GM19395 (cell line): ENCODE results near the gene FAF2.

Experiments used
- ATAC-seq: cut with Tn5 transposase; IDR thresholded peaks from one replicate; pipeline ENCODE4 v1.9.1; 2021; ENCODE audit warnings: mild to moderate bottlenecking, moderate library complexity; ENCODE audit not compliant: unreplicated experiment

Gene FAF2

DNA sequence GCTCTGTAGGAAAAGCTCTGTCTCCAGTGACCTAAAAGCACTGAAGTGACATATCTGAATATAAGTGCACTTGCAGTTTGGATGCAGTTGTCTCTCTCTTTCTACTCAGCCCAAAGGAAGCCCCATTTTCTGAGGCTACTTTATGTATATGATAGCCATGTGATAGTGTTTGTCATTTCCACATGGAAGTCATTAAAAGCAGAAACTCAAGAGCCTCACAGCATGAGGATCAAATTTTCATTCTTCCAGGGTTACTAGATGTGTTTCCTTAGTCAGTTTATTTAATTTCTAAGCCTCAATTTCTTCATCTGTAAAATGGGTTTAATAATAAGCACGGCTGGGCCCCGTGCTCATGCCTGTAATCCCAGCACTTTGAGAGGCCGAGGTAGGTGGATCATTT lies 52.3 kb downstream of the FAF2 start:
- no peak for ATAC-seq

DNA sequence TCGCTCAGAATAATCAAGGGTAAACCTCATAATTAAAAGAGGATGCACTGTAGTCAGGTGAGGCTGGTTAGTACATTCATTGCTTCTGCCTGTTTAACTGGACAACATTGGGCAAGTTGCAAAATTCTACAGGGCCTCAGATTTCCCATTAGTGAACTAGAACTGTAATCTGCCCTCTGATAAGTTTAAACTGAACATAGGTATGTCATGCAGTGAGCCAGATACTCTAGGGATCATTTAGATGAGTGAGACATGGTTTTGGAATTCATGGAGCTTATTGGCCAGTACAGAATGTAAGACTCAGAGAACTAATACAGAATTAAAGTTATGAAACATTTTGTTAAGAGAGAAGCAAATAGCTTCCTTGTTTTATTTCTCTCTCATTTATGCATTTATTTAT lies 53.1 kb downstream of the FAF2 start:
- no peak for ATAC-seq

DNA sequence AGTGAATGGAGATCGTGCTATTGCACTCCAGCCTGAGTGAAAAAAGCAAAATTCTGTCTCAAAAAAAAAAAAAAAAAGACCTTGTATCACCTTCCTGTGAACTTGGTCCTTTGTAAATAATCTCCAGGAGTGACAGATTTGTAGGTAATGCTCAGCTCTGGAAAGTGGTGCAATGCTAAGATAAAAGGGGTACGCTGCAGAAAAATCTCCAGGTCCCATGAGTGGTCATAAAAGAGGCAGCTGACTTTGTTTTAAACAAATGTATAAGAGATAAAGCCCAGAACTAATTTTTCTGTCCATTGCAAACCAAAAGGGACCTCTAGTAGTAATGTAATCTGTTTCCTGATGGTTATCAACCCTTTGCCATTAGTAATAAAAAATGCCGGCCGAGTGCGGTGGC lies 55.3 kb downstream of the FAF2 start:
- ATAC-seq = no peak

DNA sequence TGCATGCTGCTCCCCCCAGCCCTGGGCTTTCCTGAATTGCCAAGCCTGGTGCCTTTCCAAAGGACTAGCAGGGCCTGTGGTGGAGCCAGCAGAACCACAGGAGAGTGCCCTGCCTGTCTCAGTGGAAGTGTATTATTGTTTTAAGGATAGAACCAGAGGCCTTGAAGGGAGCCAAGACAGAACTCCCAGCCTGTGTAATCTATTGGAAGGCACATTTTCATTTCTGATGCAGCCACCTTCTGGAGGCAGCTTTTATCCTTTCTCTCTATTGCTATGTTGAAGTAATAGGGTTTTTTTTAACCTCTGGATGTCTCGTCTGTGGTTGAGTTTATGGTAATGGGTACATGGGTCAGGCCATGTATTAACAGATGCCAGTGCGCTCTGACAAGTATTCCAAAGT lies 59.7 kb downstream of the FAF2 start:
- no peak for ATAC-seq

DNA sequence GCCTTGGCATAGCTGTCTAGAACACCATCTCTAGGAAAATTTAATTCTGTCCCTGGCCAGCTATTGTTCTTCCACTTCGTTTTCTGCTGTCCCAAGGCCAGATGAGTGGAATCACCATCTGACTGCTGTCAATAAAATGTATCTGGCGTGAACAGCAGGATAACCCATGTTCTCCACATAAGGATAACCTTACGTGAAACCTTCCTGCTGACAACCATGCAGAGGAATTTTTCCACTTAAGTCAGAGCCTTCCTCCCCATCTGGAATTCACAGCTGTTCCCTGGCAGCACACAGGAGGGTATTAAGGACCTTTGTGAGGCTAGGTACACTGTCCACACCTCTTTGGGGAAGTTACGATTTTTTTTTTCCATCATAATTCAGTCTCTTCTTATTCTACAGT lies 60.4 kb downstream of the FAF2 start:
- ATAC-seq = no peak

DNA sequence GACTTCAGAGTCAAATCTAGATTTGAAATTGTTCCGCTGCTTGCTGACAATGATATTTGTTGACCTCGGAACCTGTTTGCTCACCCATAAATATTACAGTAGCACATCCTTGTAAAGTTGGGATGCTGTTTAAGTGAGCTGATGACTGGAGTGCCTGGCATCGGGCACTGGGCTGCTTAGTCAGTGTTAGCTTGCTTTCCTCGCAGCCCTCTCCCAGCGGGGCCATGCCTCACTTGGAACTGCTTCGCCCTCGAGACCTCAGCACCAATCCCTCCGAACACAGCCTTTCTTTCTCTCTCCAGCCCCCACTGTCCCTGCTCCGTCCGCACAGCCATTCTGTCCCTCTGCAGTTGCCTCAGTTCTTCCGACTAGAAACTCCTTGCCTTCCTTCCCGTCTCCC lies 65.6 kb downstream of the FAF2 start:
- no peak for ATAC-seq

DNA sequence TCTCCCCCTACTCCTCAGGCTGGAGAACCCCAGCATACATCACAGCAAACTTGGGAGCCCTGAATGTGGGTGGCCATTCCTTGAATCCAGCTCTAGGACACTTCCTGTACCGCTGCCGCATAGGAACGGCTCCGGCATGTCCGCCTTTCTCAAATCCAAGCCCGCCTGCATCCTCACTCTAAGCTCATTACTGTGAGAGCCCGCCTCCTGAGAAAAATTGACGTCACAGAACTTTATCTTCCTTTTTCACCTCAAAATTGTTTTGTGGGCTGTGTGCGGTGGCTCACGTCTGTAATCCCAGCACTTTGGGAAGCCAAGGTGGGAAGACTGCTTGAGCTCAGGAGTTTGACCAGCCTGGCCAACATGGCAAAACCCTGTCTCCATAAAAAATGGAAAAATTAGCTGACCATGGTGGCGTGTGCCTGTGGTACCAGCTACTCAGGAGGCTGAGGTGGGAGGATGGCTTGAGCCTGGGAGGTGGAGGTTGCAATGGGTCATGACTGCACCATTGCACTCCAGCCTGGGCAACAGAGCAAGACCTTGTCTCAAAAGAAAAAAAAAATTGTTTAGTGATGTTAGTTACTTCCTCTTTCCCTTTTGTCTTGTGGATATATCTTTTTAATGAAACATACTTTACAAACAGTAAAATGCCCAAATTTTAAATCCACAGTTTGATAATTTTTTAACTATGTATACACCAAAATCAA lies 66.2 kb downstream of the FAF2 start:
- ATAC-seq = no peak

DNA sequence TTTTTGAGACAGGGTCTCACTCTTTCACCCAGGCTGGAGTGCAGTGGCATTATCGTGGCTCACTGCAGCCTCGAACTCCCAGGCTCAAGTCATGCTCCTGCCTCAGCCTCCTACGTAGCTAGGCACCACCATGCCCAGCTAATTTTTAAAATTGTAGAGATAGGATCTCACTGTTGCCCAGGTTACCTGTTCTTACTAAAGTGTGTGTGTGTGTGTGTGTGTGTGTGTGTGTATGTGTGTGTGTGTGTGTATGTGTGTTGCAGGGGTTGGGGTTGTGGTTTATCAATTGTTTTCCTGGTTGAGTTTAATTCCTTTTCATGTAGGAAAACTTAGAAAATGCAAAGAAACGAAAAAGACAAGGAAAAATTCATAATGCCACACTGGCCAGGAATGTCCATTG lies 67.2 kb downstream of the FAF2 start:
- ATAC-seq = no peak

DNA sequence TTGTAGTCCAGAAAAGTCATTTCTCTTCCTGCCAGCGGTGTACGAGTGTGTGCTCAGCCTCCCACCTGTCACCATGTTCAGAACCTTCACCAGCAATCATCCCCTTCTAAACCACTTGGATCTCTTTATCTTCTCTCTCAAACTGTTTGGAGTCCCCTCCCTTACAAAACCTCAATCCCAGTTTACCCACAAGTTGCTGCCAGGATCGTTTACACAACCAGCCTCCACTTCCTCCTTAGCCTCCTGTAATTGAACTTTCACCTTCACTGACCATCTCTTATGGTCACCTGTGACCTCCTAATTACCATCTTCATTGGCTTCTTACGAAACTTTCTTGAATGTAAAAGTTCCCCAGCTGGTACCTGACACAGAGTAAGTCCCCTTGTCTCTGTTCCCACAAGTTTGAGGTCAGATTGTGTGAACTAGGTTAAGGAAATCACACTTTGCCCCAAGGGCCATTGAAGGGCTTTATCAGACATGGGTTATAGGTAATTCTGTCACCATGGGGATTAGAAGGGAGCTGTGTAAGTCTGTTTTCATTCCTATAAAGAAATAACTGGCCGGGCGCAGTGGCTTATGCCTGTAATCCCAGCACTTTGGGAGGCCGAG lies 69.0 kb downstream of the FAF2 start:
- no peak for ATAC-seq

DNA sequence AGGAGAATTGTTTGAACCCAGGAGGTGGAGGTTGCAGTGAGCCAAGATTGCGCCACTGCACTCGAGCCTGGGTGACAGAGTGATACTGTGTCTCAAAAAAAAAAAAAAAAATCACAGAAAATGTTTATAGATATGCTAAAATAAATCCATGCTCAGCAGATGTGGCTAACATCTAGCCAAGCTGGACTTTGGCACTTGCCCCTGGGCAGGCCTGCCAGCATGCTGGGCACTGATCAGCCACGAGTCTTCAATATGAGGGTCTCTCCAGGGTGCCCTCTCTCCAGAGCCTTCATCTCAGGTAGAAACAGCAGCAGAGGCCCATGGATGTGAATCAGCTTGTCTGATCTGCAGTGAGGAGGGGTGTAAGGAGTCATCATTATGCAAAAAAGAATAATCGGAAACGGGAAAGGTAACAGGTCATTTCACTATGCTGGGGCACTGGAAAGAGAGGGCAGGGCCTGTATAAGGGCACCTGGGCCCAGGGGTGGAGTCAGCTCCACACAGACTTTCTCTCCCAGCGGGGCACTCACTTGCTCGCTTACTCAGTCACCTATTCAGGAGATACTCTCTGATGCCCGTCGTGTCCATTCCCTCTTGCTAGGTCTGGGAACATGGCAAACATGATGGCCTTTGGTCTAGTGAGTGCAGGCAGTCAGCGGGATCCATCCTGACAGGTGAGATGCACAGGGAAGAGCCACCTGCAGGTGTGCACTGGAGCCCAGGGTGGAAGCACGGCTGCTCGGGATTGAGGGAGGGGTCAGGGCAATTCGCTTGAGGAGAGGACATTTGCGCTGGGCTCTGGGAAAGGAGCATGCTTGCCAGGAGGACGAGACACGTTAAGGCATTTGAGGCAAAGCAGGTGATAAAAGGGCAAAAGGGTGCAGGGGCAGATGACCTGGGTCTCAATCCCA lies 71.9 kb downstream of the FAF2 start:
- ATAC-seq = no peak

DNA sequence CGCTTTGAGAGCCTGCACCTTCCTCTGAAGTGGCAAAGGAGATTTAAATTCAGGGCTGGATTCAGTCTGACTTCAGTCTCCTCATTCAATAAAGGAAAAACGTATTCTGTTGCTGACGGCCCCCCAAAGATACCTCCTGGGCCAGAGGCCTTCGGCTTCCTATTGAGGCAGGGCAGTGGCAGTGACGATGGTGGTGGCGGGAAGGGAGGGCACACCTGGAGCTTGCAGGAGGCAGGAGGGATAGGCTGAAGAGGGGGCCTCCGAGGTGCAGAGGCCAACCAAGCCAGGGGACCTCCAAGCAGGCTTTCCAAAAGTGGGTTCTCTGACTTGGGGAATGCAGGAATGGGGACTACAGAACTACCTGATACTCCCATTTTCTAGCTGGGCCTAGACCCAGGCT lies 73.1 kb downstream of the FAF2 start:
- ATAC-seq = no peak

DNA sequence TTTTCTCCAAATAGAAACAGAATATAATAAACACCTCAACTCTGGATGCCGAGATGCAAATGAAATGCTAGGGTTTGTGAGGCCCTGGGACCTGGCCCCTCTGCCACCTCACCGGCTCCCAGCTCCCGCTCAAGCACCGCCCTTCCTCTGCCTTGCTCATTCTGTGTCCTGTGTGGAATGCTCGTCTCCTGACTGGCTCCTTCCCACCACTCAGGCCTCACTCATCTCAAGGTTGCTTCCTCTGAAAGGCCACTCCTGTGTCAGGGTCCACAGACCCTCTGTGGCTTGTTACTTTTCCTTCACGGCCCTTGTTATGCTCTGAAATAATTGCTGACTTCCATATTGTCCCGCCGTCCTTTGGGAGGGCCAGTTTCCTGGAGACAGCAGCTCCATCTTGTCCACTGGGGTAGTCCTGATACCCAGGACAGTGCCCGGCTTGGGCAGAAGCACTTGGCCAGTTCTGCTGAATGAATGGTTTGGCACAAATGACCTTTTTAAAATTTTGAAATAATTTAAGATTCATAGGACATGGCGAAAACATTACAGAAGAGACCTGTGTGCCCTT lies 73.6 kb downstream of the FAF2 start:
- ATAC-seq = no peak

DNA sequence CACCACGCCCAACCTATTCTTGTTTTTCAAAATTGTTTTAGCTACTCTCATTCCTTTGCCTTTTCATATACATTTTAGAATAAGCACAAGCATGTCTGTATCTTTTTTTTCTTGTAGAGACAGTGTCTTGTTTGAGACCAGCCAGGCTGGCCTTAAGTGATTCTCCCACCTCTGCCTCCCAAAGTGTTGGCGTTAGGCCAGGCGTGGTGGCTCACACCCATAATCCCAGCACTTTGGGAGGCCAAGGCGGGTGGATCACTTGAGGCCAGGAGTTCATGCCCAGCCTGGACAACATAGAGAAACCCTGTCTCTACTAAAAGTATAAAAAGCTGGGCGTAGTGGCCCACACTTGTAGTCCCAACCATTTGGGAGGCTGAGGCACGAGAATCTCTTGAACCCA lies 76.0 kb downstream of the FAF2 start:
- no peak for ATAC-seq

DNA sequence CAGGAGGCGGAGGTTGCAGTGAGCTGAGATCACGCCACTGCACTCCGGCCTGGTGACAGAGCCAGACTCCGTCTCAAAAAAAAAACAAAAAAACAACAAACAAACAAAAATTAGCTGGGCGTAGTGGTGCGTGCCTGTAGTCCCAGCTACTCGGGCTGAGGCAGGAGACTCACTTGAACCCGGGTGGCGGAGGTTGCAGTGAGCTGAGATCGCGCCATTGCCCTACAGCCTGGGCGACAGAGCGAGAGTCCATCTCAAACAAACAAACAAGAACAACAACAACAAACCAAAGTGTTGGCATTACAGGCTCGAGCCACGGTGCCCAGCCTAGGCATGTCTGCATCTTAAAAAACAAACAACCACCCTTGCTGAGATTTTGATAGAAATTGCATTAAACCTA lies 76.8 kb downstream of the FAF2 start:
- no peak for ATAC-seq

DNA sequence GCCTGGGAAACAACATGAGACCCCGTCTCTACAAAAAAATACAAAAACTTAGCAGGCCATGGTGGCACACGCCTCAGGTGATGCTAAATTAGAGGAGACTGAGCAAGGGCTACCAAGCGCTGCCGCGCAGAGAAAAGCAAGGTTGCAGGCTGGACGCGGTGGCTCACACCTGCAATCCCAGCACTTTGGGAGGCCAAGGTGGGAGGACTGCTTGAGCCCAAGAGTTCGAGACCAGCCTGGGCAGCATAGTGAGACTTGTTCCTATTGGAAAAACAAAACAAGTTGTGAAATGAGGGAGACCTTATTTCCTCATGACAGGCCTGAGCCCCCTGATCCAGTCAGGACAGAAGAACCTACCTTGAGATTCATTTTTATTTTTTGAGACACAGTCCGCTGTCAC lies 77.5 kb downstream of the FAF2 start:
- ATAC-seq = no peak

DNA sequence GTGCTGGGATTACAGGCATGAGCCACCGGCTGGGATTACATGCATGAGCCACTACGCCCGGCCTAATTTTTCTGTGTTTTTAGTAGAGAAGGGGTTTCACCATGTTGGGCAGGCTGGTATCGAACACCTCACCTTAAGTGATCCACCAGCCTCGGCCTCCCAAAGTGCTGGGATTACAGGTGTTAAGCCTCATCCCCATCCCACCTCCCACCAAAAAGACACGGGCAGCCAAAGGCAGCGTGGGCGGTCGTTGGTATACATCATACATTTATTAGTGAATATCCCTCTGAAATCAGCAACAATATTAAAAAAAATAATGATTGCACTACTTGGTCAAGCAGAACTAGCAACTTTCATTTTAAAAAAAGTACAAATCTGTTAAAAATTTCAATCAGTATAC lies 78.3 kb downstream of the FAF2 start:
- ATAC-seq = no peak

DNA sequence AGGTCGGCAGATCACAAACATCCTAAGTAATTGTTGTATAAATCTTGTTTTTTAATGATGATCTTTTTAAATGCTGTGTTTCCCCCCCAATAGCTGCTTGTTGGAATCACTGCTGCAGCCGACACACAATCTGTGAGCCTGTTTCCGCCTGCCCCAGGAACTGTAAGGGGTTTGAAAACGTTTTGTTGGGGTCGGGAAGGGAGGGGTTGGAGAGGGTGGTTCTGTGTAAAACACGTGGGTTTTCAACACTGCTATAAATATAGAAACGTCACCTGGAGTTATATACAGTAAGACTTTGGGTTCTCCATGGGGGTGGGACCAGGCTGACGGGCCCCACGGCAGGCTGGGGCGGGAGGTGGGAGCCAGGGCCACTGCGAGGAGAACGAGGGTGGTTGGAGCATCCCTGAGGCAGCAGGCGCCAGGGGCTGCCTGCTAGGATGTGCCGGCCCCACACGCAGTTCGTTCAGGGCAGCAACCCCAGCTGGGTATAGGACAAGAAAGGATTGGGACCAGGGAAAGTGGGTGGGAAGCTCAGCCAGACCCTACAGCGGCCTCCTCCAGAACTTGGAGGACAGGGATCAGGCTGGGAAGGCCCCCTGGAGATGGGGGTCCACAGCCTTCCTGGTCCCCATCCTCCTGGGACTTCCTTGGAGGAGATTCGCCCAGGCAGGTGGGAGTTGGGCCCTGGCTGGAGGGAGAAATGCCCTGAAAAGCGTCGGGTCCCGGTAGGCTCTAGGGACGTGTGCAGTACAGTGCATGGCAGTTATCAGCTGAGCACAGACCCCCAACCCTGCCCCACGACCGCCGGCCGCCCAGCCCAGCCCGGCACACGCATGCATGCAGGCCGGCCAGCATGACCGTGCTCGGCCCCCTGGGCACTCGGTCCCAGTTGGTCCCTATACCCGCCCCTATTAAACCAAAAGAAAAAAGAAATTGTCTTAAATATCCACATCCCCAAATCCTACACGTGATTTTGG lies 79.3 kb downstream of the FAF2 start:
- no peak for ATAC-seq

DNA sequence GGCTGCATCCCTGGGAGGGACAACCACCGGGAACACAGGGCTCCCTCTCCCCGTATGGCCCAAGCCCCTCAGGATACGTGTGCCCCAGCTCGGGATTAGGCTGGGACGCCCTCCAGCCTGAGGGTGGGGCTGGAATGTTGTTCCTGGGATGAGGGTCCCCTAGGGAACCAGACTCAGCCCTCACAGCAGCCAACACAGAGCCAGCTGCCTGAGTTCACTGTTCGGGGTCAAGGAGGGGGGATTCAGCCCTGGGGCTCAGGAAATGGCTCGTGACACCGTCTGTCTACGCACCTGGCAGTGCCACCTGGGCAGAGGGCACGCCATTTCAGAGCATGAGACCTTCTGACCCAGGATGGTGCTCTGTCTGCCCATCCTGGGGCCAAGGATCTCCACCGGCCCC lies 80.1 kb downstream of the FAF2 start:
- ATAC-seq = no peak

DNA sequence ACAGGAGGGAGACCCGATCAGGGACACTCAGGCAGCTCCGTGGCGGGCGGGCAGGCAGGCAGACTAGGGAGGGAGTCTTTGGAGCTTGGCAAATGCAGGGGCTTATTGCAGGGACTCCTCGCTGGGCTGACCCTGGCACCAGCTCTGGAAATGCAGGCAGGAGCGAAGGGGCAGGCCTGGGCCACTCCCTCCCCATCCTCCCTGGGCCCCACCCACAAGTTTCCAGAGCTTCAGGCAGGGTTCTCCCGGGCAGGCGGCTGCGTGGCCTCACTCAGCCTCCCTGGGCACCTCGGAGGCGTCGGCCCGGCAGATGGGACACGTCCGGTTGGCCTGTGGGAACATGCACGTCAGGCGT lies 80.6 kb downstream of the FAF2 start:
- ATAC-seq = no peak

DNA sequence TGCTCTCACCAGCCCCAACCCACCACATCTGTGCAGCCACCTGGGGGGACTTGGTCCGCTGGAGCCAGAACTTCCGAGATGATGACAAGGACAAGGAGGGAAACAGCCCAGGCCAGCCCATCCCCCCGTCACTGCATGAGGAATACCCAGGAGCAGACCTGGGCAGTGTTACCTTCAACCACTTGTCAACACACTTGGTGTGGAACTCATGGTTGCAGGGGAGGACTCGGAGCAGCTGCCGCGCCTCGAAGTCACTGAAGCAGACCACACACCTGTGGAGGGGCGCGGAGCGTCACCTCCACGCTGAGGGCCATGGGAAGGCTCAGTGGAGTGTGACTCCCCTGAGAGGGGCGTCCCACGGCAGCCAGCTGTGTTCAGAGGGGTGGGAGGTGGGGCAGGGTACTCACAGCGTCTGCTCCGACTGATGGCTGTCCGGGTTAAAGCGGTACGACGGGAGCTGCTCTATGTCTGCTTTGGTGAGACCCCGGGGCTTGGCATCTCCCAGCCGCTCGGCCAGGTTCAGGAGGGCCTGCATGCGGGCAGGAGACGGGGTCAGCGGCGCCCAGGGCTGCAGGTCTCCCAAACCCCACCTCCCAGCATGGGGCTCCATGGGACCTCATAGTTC lies 81.0 kb downstream of the FAF2 start:
- no peak for ATAC-seq
